Fibroblast of skin of right biceps (primary cell): Measurements from ENCODE around the gene CAMK2D.
"Not testable (repeated sequence)": the region's sequence is repeated elsewhere in the genome, so short reads cannot be mapped to it uniquely, and the experiment has no call there.

Experiments
- DNase-seq: peaks from one replicate; pipeline ENCODE4 v3.0.0-alpha.2; 2013

CAMK2D gene

GRCh38 chr4:113761620-113762185 lies at the start of gene CAMK2D:
Gene CAMK2D, minus strand, starts transcription at chr4:113761738. Its CDS starts 670 bp downstream, at chr4:113761068.
- peak; percentile 93 for DNase-seq

GRCh38 chr4:113810906-113811305 lies 49.4 kb upstream of the CAMK2D start:
- DNase-seq = peak; percentile 76

- DNase-seq = no peak
Observed at GRCh38 chr4:113809311-113809710, 47.8 kb upstream of the CAMK2D start.

- DNase-seq = no peak
Observed at GRCh38 chr4:113806850-113807249, 45.3 kb upstream of the CAMK2D start.

- DNase-seq = no peak
Observed at GRCh38 chr4:113801882-113802281, 40.3 kb upstream of the CAMK2D start.

GRCh38 chr4:113796381-113796780 lies 34.8 kb upstream of the CAMK2D start:
- DNase-seq = not testable (repeated sequence)

- DNase-seq = no peak
Observed at GRCh38 chr4:113790478-113790877, 28.9 kb upstream of the CAMK2D start.

GRCh38 chr4:113788888-113789287 lies 27.4 kb upstream of the CAMK2D start:
- DNase-seq = no peak

GRCh38 chr4:113785781-113786180 lies 24.2 kb upstream of the CAMK2D start:
- DNase-seq = no peak

GRCh38 chr4:113784497-113785250 lies 23.1 kb upstream of the CAMK2D start:
- peak; percentile 98 for DNase-seq

GRCh38 chr4:113783701-113784100 lies 22.2 kb upstream of the CAMK2D start:
- DNase-seq = peak; percentile 26

GRCh38 chr4:113783289-113783688 lies 21.8 kb upstream of the CAMK2D start:
- no peak for DNase-seq

GRCh38 chr4:113781439-113782040 lies 20.0 kb upstream of the CAMK2D start:
- DNase-seq = peak; percentile 44

- DNase-seq = no peak
Observed at GRCh38 chr4:113776679-113777078, 15.1 kb upstream of the CAMK2D start.

- no peak for DNase-seq
Observed at GRCh38 chr4:113776016-113776415, 14.5 kb upstream of the CAMK2D start.

GRCh38 chr4:113773756-113774155 lies 12.2 kb upstream of the CAMK2D start:
- no peak for DNase-seq

GRCh38 chr4:113773014-113773413 lies 11.5 kb upstream of the CAMK2D start:
- DNase-seq = no peak

GRCh38 chr4:113772319-113772718 lies 10.8 kb upstream of the CAMK2D start:
- DNase-seq = no peak

GRCh38 chr4:113769744-113770143 lies 8.2 kb upstream of the CAMK2D start:
- DNase-seq = no peak

GRCh38 chr4:113768952-113769351 lies 7.4 kb upstream of the CAMK2D start:
- DNase-seq = no peak

- no peak for DNase-seq
Observed at GRCh38 chr4:113766882-113767281, 5.3 kb upstream of the CAMK2D start.

GRCh38 chr4:113764720-113765264 lies 3.3 kb upstream of the CAMK2D start:
- DNase-seq = no peak

- not testable (repeated sequence) for DNase-seq
Observed at GRCh38 chr4:113763923-113764322, 2.4 kb upstream of the CAMK2D start.

GRCh38 chr4:113763029-113763285 lies 1.4 kb upstream of the CAMK2D start:
- no peak for DNase-seq
